Vagina (tissue), 2 donors: ENCODE measurements around the gene GCSAM. TPM values are rescaled to one million over a fixed set of nuclear protein-coding genes. Genes with fewer than 3 reads are reported as not detected.

Experiments
- DNase-seq, 2 donors: peaks; one replicate each; pipeline ENCODE4 v3.0.0-alpha.2; 2017; ENCODE audit errors: extremely low spot score in 2 of 2
- H3K27ac ChIP-seq: fragments of 200-600 bp; sonication (generic); one replicate; pipeline ENCODE4 v1.5.1; 2019
- H3K27me3 ChIP-seq: fragments of 200-600 bp; sonication (generic); one replicate; pipeline ENCODE4 v1.5.1; 2019
- H3K36me3 ChIP-seq, 2 donors: fragments of 200-600 bp; sonication (generic); one replicate each; pipeline ENCODE4 v1.5.1; 2017 to 2019
- H3K4me1 ChIP-seq: fragments of 200-600 bp; sonication (generic); one replicate; pipeline ENCODE4 v1.5.1; 2019
- H3K4me3 ChIP-seq, 2 donors: fragments of 200-600 bp; sonication (generic); 1 replicate in 1 of 2; 2 replicates in 1 of 2; pipeline ENCODE4 v1.5.1; 2016 to 2019
- H3K9me3 ChIP-seq: fragments of 200-600 bp; sonication (generic); one replicate; pipeline ENCODE4 v1.5.1; 2019
- POLR2A ChIP-seq, 2 donors: fragments of 450-650 bp; IDR thresholded peaks; one replicate each; pipeline ENCODE4 v1.6.1; 2017; ENCODE audit warnings: antibody characterized with exemption in 2 of 2, mild to moderate bottlenecking in 2 of 2, moderate library complexity in 2 of 2
- POLR2AphosphoS5 ChIP-seq, 2 donors: sonication (generic); formaldehyde crosslinking; IDR thresholded peaks; one replicate each; pipeline ENCODE4 v1.9.0; 2017; ENCODE audit warnings: antibody characterized with exemption in 2 of 2, mild to moderate bottlenecking in 2 of 2, low read depth in 1 of 2; ENCODE audit not compliant: insufficient read depth in 1 of 2
- intact Hi-C: fragments of 100-400 bp; cut with DNase I; formaldehyde crosslinking; loops from one replicate; pipeline ENCODE4 v1.15.1; 2023
- total RNA-seq: library from RNA; depleted of rRNA; stranded (reverse); fragments of >200 nt; gene quantifications from one replicate; pipeline ENCODE4 v1.2.3, GENCODE V29; 2016
- TF ChIP-seq, protein P1 (sequence below), 3 experiments: fragments of 450-650 bp in 2 of 3; fragments of 200-600 bp in 1 of 3; sonication (generic) in 1 of 3; IDR thresholded peaks; one replicate each; pipeline ENCODE4 v1.5.1; 2017 to 2019; ENCODE audit warnings: antibody characterized with exemption in 3 of 3, mild to moderate bottlenecking in 2 of 3, moderate library complexity in 2 of 3

GCSAM gene
- total RNA-seq, 1 donor from 2014 or later: 1.5 TPM

DNA sequence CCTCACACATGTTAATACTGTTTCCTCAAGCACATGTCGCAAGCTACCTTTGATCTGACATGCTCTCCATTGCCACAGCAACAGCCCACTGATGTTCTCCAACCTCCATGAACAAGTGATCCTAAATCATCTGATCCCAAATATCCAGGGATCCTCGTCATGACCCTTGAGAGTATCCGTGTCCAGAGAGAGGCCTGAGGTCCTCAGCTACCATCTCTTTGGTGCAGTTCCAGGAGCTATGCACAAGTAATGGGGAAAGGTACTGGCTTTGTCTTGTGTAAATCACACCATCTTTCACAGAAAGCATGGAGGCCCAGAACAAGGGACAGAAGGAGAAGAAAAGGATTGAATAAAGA, 2.4 kb downstream of the GCSAM start:
- no peaks in the 10 kb centered on the region for H3K9me3 ChIP-seq
- intact Hi-C loops: no loop called here
- H3K27me3 ChIP-seq: no peaks in the 10 kb centered on the region
- no peak overlapping the region for H3K27ac ChIP-seq
- DNase-seq: no peak
- no peaks in the 10 kb centered on the region for H3K36me3 ChIP-seq
- TF ChIP-seq, protein P1, sequence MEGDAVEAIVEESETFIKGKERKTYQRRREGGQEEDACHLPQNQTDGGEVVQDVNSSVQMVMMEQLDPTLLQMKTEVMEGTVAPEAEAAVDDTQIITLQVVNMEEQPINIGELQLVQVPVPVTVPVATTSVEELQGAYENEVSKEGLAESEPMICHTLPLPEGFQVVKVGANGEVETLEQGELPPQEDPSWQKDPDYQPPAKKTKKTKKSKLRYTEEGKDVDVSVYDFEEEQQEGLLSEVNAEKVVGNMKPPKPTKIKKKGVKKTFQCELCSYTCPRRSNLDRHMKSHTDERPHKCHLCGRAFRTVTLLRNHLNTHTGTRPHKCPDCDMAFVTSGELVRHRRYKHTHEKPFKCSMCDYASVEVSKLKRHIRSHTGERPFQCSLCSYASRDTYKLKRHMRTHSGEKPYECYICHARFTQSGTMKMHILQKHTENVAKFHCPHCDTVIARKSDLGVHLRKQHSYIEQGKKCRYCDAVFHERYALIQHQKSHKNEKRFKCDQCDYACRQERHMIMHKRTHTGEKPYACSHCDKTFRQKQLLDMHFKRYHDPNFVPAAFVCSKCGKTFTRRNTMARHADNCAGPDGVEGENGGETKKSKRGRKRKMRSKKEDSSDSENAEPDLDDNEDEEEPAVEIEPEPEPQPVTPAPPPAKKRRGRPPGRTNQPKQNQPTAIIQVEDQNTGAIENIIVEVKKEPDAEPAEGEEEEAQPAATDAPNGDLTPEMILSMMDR (IDR thresholded peaks at IDR 0.05): no peak
- TF ChIP-seq POLR2A (IDR thresholded peaks at IDR 0.05) (no peak), POLR2AphosphoS5 (IDR thresholded peaks at IDR 0.05; ENCODE audit: insufficient read depth in 1 of 2, low read depth in 1 of 2) (no peak)
- H3K4me3 ChIP-seq: no peak overlapping the region
- no peaks in the 10 kb centered on the region for H3K4me1 ChIP-seq

DNA sequence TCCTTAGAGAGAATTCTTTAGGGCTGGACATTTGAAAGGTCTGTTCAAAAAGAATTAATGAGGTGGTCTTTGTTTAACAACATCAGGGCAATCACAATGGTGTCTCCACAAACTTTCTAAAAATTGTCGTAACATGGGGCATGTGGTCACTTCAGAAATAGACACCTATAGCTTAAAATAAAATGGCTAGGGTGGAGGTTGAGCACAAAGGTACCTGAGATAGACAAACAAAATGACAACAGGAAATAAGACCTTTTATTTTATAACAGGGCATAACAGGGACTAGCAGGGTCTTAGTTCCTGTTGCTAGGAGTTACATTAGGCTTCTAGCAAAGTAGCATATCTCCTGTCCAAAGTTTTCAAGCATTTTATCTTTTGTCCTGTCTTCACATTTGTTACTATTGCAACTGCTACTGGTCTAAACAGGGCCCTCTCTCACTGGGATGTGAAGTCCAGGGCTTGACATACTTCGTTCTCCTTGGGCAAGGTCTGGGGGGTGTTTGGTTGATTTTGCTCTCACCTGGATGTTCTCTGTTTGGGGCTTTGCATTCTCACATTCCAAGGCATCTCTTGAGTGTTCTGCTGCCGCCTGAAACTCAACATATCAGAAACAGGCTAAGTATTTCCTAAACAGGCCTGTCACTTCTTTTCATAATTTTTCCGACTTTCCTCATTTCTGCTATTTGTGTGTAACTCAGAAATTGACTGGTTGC, 3.0 kb downstream of the GCSAM start:
- no peak for DNase-seq
- intact Hi-C loops: no loop called here
- Histone ChIP-seq H3K27ac (no peak overlapping the region), H3K27me3 (no peaks in the 10 kb centered on the region), H3K9me3 (no peaks in the 10 kb centered on the region), H3K4me3 (no peak overlapping the region), H3K36me3 (no peaks in the 10 kb centered on the region), H3K4me1 (no peaks in the 10 kb centered on the region)
- TF ChIP-seq, protein P1 (IDR thresholded peaks at IDR 0.05): no peak
- TF ChIP-seq POLR2AphosphoS5 (IDR thresholded peaks at IDR 0.05; ENCODE audit: insufficient read depth in 1 of 2, low read depth in 1 of 2): no peak
- TF ChIP-seq POLR2A (IDR thresholded peaks at IDR 0.05): no peak

DNA sequence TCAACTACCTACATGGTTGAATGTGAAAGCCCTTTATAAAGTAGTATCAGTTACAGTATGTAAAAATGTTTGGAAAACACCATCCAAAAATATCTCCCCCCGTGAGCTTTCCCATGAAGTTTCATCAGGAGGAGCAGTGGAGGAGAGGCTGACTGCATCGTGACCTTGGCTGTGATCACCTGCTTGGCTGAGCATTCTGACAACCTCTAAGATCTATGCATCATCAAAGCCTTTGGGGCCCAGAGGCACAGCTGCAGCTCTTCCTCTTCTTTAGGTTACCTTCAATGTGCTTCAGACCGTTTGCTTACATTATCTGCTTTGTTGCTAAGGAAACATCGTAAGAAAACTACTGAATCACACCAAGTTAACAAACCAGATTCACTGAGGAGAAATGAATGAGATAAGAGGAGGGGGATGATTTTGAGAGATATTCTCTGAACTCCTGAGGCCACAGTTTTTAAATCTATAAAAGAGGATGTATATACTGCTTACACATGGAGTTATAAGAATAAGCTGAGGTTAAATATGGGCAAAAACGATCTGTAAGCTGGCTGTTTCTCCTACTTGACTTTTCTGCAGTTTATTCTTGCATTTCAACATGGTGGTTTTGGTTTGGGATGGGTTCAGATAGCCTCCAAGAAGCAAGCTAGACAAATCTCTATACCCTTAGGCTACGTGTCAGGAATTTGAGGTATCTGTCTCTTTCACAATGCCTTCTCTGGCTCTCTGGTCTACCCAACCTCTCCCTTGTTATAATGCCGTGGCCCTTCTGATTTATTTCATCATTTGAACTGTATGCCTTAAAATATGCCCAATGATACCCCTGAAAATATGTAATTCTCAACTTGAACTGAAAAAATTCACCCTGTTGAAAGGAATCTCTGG, 4.0 kb downstream of the GCSAM start:
- Histone ChIP-seq H3K4me1 (no peaks in the 10 kb centered on the region), H3K36me3 (no peaks in the 10 kb centered on the region), H3K9me3 (no peaks in the 10 kb centered on the region), H3K27me3 (no peaks in the 10 kb centered on the region), H3K27ac (no peak overlapping the region), H3K4me3 (no peak overlapping the region)
- TF ChIP-seq POLR2A (IDR thresholded peaks at IDR 0.05) (no peak), POLR2AphosphoS5 (IDR thresholded peaks at IDR 0.05; ENCODE audit: insufficient read depth in 1 of 2, low read depth in 1 of 2) (no peak)
- TF ChIP-seq, protein P1 (IDR thresholded peaks at IDR 0.05): no peak
- intact Hi-C loops: no loop called here
- no peak for DNase-seq

DNA sequence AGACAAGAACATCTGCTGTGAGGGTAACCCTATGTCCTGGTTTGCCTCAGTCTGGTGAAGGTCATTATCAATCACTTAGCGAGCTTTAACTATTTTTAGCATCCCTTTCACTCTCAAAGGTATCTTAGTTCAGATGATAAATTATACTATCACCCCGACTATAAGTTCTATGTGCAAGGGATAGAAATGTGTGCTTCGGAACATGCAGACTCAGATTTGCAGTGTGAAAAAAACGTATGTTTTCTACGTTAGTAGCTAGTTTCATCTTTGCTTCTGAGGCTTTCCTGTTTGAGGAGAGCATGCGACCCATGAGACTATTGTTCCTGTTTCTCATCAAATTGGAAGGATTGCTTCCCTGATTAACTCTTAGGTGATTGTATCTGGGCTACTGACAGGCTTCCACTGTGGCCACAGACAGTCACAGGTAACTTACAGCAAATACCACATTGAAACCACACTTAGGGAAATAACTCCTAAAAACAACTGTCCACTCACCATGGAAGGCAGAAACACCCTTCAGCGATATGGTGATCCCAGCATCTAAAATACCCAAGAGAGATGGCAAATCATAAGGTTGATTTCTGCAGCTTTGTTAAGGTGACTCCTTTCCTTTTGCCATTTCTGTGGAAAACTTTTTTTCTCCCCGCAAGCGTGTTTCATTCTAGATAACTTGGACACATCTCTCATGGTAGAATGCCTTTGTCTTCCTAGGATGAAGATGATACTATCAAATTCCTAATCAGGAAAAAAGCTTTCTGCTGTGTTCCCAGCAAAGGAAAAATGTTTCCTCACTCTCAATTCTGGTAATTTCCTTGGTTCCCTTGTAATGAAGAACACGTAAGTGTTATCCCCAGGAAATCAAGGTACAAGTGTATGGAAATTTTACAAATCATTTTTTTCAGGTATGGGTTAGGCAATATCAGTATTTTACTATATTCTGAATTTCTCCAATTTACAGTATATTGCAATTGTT, 5.2 kb downstream of the GCSAM start:
- intact Hi-C loops: no loop called here
- DNase-seq: no peak
- Histone ChIP-seq H3K4me1 (no peaks in the 10 kb centered on the region), H3K27me3 (no peaks in the 10 kb centered on the region), H3K4me3 (no peak overlapping the region), H3K27ac (no peak overlapping the region), H3K36me3 (no peaks in the 10 kb centered on the region), H3K9me3 (no peaks in the 10 kb centered on the region)
- TF ChIP-seq POLR2AphosphoS5 (IDR thresholded peaks at IDR 0.05; ENCODE audit: insufficient read depth in 1 of 2, low read depth in 1 of 2) (no peak), POLR2A (IDR thresholded peaks at IDR 0.05) (no peak)
- TF ChIP-seq, protein P1 (IDR thresholded peaks at IDR 0.05): no peak
